Measurements from ENCODE around the gene ODAD3.

DNA sequence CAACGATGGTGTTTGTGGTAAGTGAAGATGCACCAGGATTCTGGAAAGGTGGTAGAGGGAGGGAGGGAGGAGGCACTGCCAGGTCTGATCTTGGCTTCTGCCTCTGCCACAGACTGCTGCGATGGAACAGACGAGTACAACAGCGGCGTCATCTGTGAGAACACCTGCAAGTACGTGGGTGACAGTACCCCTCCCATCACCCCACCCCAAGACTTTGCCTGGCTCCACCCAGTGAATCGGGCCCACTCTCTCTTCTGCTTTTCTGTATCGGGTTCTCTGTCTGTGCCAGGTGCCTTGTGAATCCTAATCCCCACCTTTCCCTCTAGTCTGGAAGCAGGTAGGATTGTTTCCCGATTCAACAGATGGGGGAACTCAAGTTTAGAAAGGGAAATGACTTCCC, 3.0 kb upstream of the ODAD3 start:
- TF ChIP-seq CTCF (IDR thresholded peaks at IDR 0.05) (no peak), POLR2A (IDR thresholded peaks at IDR 0.05) (no peak)
